Activated naive CD4-positive, alpha-beta T cell treated with anti-CD3 and anti-CD28 coated beads, Interleukin-2, amount 10 ng/mL, durations not matched to agents 5 hours and 36 hours (primary cell): ENCODE data around the gene SGF29. TPM values are rescaled to one million over a fixed set of nuclear protein-coding genes. Genes with fewer than 3 reads are reported as not detected.

Source experiments
- total RNA-seq, 2 experiments: library from RNA; stranded (reverse); gene quantifications; one replicate each; pipeline ENCODE4 v1.2.3, GENCODE V29; 2021

The SGF29 gene
- total RNA-seq: 10 to 100 TPM; 39.0 to 42.7 TPM

DNA sequence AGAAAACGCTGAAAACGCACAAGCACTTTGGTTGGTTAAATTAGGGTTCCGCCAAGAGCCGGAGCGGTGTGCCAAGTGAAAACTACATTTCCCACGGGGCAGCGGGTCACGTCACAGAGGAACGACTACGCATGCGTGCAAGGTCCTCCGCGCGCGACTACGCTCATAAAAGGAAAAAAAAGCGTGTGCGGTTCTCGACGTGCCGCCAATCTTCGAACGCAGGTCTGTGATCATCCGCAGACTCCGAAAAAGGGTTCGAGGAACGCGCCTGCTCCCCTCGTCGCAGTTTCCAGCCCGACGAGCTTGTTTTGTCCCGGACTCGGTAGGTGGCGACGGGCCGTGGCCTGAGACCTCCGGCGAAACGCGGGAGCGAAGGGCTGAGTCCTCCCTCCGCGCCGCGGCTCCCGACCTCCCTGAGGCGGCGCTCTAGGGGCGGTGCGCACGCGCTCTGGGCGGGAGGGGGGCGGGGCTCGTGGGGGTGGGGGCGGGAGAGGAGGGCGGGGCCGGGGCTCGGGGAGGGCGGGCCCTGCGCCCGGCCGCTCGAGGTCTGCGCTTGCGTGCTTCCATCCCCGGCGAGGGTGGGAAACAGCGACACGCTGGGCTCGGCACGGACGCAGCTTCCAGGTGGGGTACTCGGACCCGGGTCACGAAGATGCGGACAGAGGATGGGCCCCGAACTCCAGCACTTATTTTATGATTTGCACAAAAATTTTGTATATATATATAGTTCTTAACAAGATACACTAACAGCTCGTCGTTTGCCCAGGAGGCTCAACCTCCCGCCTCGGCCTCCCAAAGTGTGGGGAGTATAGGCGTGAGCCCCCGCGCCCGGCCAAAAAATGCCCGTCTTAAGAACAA is at the start of gene SGF29:
Gene SGF29 (plus strand): TSS at position 145 of the 858 bp plus-strand sequence. CDS start 27,150 bp downstream, outside the sequence.

GRCh38 chr16:28538733-28539596 is 14.8 kb upstream of the SGF29 start, which contains the start of gene NUPR1:
NUPR1 (minus strand) TSS chr16:28538974; CDS start chr16:28538907, 67 bp downstream.

GRCh38 chr16:28596840-28597691 is 43.3 kb downstream of the SGF29 start, which contains the start of gene SULT1A2:
SULT1A2 (minus strand) TSS chr16:28597050; CDS start chr16:28595930, 1,120 bp downstream.

GRCh38 chr16:28609631-28610594 is 56.2 kb downstream of the SGF29 start, which contains the start of gene SULT1A1:
SULT1A1 (minus strand) TSS chr16:28610044; CDS start chr16:28608855, 1,189 bp downstream.

DNA sequence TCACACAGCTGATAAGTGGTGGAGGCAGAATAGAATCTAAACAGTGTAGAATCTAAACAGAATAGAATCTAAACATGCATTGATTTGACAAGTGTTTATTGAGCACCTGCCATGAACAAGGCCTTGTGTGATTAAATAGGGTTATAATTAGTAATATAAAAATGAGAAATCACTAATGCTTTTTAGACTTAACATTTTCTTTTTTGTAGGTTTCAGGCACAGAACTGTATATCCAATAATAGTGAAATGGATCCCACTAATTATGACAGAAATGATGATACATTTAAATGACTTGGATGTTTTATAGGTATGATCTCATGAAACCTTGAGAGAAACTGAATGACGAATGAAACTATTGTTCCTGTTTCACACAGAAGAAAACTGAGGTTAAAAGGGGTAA is 84.0 kb downstream of the SGF29 start, which contains the start of gene NPIPB8:
Gene NPIPB8 (plus strand): TSS at position 301 of the 400 bp plus-strand sequence. CDS start 296 bp downstream, outside the sequence.

Other genes starting within 250 kb of the SGF29 start
- 1 to 10 TPM; 2.8 to 2.9 TPM for gene NPIPB6, start 190.4 kb upstream of the SGF29 start, total RNA-seq
- 10 to 100 TPM; 28.3 to 33.7 TPM for gene EIF3CL, start 150.1 kb upstream of the SGF29 start, total RNA-seq
- under 1 TPM; 0.26 to 0.38 TPM for gene NPIPB7, start 81.6 kb upstream of the SGF29 start, total RNA-seq
- gene CLN3, start 61.8 kb upstream of the SGF29 start, total RNA-seq: 10 to 100 TPM; 45.7 to 49.9 TPM
- gene APOBR, start 59.3 kb upstream of the SGF29 start, total RNA-seq: 10 to 100 TPM; 19.7 to 20.3 TPM
- not detected for gene IL27, start 47.1 kb upstream of the SGF29 start, total RNA-seq
- gene NUPR1, start 14.9 kb upstream of the SGF29 start, total RNA-seq: not detected
- gene SULT1A2, start 43.1 kb downstream of the SGF29 start, total RNA-seq: under 1 TPM; 0.36 to 0.38 TPM
- 10 to 100 TPM; 13.2 to 14.7 TPM for gene SULT1A1, start 56.1 kb downstream of the SGF29 start, total RNA-seq
- gene NPIPB8, start 84.1 kb downstream of the SGF29 start, total RNA-seq: not detected
- gene EIF3C, start 157.5 kb downstream of the SGF29 start, total RNA-seq: 100 to 1,000 TPM; 514 to 536 TPM
- 1 to 10 TPM; 1.2 to 1.3 TPM for gene NPIPB9, start 197.9 kb downstream of the SGF29 start, total RNA-seq